Temporal lobe (tissue), 1 donor: ENCODE data around the gene DOP1A. TPM values are rescaled to one million over a fixed set of nuclear protein-coding genes. Genes with fewer than 3 reads are reported as not detected.

ENCODE experiments used
- total RNA-seq: library from RNA; depleted of rRNA; stranded (reverse); fragments of >200 nt; gene quantifications from one replicate; pipeline ENCODE4 v1.2.3, GENCODE V29; 2014

The DOP1A gene
- total RNA-seq, 1 donor from 2014 or later: 69.1 TPM

Other genes with a start within 250 kb of the DOP1A start
- 14.8 TPM for gene UBE3D, start 1.8 kb upstream of the DOP1A start, total RNA-seq
- 32.7 TPM for gene PGM3, start 125.6 kb downstream of the DOP1A start, total RNA-seq
- gene RWDD2A, start 125.7 kb downstream of the DOP1A start, total RNA-seq: 10.3 TPM